ENCODE data around the gene TUT1.
"Not testable (repeated sequence)": the region's sequence is repeated elsewhere in the genome, so short reads cannot be mapped to it uniquely, and the experiment has no call there.

The TUT1 gene

DNA sequence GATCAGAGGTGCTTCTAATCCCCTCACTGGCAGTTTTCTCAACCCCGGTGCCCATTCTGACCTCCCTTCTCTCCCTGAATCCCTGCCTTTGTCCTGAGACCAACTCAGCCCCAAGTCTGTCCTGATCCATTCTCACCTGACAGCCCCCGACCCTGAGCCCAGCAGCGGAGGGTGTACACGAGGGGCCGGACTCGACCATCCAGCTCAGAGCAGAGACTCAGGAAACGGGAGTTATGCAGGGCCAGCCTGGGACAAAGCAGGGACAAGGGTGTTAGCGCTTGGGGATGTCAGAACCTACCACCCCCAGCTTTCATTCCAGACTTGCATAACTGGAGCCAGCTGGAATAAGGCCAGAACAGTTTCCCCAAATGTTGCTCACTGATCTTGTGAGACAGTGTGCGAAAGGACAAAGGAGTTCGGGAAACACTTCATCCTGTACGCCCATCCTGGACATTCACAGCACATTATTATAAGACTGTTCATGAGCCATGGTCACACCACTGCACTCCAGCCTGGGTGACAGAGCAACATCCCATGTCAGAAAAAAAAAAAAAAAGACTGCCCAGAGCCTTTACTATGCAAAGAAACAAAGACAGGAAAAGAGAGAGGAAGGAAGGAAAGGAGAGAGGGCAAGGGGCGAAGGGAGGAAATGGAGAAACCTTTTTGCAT is 14.1 kb downstream of the TUT1 start:
- no peak for FAIRE-seq

DNA sequence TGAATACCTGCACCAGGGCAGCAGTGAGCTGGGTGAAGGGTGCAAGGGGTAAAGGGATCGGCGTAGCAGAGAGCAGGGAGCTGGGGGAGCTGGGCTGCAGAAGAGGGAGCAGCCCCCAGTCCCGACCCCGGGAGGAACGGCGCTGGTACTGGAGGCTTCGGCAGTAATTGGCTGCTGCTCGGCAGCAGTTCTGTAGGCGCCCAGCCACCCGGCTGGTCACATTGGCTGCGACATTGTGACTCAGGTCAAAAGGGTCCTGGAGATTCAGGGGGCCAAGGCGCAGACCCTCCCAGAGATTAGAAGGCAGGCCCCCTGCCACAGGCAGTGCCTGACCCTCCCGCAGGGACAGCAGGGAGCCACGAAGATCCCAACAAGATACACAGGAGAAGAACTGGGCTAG is 15.5 kb downstream of the TUT1 start:
- no peak for FAIRE-seq

DNA sequence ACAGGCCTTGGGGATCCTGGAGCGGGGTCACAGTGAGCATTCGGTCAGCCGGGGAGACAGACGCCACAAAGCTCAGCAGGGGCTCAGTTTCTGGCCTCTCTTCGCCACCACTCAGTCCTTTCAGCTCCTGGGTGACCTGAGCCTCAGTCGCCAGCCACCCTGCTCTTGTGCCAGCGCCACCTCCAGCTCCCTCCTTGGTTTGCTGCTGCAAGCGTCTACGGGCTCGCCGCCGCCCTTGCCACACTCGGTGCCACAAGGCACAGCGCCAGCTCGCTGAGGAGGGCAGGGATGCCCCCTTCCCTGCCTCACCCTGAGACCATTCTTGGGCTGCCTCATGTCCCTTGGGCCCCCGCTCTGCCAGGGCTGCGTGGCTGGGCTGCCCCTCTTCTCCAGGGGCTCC is 16.2 kb downstream of the TUT1 start:
- no peak for FAIRE-seq

DNA sequence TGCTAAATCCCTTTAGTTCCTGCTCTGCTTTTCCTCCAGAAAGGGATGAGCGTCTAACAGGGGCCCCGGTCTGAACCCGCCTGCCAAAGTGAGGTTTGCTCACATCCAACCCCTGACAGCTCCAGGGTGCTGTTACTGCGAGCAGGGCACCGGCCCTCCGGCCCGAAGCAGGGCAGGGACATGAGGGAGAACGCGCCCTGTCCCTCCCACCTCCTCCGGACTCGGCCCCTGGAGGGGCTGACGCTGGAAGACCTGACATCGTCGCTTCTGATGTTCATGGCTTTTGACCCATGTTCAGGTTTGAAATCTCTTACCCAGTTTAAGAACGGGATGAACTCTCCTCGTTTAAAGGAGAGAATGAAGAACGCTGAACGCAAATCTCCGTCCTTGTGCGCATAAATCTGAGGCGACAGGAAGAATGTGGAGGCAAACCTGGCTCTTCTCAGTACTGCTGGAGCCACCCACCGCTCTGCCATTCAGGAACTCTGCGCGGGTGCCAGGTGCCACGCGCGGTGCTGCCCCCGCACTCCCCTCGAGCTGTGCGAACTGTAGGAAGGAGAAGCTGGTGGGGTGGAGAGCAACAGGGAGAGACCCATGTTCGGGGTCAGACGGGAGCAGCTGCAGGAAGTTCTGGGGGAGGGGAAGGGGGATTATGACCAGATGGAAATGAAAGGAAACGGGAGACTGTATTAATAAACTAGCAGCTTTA is 16.8 kb downstream of the TUT1 start:
- FAIRE-seq: no peak

DNA sequence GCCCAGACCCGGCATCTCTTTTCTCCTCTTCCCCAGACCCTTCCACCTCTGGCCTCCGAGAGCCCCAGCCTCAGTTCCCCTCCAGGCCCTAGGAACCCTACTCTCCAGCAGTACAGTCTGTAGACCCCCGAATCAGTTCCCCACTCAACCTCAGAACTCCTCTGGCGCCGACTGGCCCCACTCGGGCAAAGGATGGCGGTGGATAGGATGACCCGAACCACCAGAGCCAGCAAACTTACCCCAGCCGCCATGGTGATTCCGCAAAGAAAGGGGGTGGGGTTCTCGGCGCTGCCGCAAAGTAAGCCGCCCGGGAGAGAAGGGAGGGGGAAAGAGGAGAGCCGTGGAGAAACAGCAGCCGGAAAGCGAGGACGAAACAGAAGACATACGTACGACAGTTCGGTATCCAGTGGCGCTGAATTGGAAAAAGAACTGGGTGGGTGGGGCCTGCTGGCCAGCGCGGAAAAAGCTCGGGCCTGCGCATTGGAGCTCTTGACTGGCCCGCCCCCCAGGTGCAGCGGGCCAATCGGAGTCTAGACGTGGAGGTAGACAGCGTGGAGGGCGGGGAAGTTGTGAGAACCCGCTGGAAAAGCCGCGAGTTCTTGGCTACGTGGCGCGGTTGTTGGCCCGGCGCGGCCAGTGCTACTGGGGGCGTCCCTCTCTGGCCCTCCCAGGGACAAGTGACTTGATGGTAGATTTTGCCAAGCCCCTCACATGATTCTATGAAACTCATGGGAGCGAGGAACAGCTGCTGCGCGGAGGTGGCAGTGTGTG is 17.5 kb downstream of the TUT1 start, which contains the start of gene EEF1G:
Gene EEF1G, minus strand, starts transcription at position 300 of the 771 bp plus-strand sequence. Its CDS starts 49 bp downstream, at position 251.
- peak; percentile 82 for FAIRE-seq

DNA sequence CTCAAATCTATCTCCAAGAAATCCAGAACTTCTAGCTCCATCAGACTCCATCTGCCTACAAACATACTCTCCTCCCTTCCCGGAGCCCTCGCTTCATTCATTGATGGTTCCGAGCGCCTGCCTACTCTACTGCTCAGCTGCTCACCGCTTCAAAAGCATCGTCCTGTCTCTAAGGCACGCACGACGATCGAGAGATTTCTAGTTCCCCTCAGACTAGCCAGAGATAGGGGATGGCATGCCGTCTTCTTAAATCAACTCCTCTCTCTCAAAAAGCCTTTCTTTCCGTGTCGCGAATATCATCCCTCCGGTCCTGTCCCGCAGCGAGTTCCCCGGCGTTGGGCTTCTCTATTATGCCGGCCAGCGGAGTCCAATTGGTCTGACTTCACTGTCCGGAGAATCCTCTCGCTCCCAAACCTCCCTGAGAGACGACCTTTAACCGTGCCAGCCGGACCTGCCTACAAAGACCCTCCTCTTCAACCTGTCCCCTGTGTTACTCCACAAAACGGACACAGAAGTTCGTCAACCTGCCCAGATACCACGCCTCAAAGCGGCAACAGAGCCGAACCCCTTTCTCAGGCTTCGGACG is 18.2 kb downstream of the TUT1 start:
- FAIRE-seq: no peak

DNA sequence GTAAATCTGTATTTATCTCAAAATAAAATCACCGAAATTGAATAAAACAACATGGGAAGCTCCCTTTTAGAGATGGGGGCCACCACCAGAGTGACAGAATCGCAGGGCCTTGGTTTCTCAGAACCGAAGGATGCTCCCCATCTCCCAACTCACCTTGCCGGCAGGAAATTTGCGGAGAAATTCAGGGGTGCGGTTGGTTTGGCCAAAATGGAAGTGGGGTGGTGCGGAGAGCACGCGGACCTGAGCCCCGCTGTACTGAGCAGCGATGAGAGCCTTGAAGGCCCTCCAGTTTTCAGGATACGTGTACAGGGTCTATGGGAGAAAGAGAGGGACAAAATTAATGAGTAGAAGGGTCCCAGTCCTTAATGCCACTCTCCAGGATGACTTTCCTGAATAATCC is 18.9 kb downstream of the TUT1 start:
- no peak for FAIRE-seq

DNA sequence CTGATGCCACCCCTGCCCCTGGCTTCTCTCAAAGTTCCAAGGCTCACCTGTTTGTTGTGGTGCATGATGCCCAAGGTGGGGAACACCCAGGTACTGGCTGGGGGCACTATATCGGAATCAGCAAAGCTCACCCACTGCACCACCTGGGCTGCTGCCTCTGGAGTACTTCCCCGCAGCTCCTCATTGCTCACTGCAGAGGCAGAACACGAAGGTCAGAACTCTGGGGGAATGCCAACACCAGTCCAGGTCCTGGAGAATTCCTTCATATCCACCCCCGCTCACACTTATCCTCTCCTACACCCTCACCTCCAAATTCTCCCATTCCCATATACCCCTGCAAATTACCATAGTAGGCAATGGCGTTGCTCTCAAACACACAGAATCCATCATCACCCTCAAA is 19.8 kb downstream of the TUT1 start:
- not testable (repeated sequence) for FAIRE-seq

DNA sequence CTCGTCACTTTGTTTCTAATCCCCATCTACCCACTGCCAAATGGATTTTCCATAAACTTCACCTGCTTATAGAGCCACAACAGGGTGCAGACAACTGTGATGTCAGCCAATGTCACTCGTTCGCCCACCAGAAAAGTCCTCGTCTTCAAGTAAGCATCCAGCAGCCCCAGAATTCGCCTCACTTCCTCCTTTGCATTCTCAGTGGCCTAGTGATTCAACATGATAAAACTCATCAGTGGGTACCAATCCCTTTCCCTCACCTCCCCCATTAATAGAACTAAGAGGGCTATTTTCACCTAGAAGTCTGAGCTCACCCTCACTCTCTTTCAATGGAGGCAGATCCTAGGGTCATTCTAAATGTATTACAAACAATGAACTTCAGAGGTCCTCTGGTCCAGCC is 20.4 kb downstream of the TUT1 start:
- not testable (repeated sequence) for FAIRE-seq

DNA sequence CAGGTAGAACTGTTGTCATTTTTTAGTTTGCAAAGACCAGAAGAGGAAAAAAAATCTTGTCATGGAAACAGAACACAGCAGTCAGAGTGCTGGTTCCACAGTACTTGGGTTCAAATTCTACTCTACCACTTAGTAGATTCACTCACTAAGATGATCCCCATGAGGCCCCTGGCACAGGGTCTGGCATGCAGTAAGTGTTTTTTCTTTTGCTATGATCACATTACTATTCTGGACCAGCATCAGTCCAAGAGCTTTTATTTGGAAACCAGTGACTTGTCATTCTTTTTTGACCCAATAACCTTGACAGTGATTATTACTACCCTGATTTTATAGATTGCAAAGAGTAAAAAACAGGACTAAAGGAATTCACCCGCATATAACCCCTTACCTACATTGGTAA is 21.7 kb downstream of the TUT1 start:
- no peak for FAIRE-seq

DNA sequence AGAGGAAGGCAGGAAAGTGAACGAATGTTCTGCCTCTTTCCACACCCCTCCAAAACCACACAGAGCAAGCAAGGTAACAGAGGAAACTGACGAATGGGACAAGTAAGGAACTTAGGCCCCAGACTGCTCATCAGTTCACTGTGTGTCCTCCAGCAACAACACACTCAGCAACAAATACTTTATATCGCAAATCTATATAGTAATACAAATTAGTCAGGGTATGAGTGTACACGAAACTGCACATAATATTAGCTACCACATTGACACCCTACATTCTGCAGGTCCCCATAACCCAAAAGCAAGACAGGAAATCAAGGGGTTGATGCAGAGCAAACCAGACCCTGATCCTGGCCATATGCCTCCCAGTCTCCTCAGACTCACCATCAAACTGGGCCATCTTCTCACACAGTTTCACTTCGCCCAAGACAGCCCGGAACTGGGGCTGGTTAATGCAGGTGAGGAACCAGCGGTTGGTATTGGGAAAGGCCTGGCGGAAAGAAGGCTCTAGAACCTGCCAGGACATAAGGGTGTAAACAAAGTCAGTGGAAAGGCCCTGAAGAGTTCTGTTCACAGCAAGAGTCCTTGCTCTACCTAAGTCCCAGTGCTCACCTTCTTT is 24.2 kb downstream of the TUT1 start:
- FAIRE-seq: no peak

DNA sequence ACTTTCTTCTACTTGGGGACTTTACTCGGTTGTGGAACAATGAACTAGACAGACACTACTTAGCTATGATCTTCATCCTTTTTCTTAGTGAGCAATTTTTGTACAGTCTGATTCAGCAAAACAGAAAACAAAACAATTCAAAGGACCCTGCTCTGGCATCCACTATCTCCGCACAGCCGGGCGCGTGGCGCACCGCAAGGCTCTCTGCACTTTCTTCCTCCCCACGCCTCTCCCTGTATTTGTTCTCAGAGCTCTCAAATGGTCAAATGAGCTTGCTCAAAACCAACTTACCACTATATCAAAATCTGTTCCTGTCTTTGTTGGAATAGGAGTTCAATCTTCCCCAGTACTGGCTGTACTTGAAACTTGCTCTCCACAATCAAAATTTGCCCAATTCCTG is 25.1 kb downstream of the TUT1 start:
- no peak for FAIRE-seq

DNA sequence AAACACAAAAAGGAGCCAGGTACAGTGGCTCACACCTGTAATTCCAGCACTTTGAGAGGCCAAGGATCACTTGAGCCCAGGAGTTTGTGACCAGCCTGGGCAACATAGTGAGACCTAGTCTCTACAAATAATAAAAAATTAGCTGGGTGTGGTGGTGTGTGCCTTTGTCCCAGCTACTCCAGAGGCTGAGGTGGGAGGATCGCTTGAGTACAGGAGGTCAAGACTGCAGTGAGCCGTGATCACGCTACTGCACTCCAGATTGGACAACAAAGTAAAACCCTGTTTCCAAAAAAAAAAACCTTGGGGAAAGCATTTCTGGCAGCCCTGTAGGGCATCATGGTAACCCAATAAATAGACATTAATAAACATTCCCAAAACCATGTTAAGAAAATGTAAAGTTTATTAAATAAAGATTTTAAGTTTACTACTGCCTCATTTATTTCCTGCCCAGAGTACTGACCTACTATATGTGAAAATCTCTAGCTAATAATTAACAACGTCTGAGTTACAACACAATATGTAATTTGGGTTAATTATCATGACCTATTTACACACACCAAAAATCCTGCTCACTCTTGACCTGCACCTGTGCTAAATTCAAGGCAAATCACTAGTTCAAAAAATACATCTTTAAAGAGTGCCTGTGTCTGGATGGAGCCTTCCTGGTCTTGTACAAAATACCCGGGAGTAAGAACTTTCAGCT is 26.1 kb downstream of the TUT1 start:
- no peak for FAIRE-seq

DNA sequence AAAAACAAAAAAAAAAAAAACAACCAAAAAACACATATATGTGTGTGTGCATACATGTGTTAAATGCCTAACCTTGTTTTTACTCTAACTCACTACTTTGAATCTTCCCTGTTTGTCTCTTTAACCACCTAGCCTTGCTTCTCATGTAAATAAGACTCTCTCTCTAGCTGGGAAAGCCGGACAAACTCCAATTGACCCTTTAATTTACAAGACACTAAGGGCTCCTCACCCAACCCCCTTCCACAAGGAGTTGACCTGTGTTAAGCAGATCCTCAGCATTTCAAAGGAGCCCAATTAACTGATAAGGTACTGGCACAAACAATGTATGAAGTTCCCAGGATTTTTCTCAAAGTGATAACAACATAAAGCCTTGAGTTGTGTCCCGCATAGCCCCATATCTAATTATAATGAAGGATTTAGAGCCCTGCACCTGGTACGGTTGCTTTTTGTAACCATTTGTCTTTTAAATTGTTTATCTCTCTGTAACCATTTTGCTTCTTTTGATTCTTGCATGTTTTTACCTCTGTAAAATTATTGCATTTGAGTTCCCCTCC is 29.6 kb downstream of the TUT1 start:
- not testable (repeated sequence) for FAIRE-seq

DNA sequence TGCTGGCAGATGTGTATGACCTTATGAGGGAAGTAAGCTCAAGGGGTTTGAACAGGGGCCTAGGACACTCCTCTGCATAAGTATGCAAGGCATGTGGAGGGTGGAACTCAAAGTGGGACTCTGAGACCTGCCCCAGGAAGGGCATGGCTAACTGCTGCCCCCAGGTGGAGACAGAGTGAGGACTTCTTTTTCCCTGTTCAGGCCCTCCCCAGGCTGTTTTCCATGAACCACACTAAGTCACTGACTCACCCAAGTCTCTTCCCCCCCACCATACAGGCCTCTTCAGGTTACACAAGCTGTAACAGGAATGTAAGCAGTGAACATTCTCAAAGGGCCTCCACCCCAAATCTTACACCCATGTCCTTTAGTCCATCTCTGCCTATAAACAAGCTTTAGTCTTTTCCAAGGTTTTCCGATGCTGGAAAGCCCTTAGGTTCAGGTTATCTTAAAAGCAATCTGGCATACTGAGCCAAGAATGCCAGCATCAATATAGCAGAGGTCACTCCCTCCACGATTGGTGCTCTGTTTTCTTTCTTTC is 30.7 kb downstream of the TUT1 start:
- FAIRE-seq: no peak

DNA sequence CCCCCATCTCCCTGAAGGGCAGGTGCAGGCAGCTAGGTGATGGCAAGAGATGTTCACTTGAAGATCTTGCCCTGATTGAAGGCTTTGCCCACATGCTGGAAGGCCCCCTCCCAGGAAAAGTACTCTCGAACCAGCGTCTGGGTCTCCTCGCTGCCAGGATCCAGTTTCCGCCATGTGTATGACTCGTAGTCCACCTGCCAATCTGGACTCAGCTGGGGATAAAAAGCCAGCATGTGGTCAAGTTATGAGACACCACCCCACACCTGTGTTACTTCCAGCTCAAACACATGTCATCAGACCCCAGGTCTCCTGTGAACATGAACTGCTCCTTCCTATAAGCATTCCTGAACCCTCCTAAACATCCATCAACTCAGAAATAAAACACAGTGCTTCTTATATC is 31.7 kb downstream of the TUT1 start:
- not testable (repeated sequence) for FAIRE-seq

DNA sequence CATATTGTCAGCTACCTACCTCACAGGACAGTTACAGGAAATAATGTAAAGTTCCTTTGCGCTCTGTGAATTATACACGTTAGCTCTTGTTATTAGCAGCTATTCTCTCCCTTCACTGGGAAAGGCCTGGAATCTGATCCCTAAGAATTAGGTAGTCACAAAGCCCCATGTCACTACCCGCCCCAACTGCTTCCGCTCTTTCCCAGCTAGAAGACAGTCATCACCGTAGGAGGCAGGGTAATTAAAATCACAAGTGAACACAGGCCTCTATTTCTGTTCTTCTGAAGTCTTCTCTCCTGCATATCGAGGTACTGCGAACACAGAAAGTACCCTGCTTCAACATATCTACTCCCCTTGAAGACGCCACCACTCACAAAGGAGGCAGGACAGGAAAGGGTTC is 32.1 kb downstream of the TUT1 start:
- FAIRE-seq: no peak

DNA sequence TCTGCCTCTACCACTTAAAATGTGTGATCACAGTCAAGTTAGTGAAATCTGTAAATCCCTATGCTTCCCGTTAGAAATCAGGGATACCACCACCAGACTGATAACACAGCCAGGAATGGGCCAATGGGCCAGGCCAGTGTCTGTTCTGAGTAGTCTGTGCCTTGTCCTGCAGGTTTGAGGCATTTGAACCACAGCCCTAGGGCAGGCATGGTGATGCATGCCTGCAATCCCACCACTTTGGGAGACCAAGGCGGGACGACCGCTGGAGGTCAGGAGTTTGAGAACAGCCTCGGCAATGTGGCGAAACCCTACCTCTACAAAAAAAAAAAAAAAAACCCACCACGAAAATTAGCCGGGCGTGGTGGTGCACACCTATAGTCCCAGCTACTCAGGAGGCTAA is 32.7 kb downstream of the TUT1 start:
- FAIRE-seq: no peak

DNA sequence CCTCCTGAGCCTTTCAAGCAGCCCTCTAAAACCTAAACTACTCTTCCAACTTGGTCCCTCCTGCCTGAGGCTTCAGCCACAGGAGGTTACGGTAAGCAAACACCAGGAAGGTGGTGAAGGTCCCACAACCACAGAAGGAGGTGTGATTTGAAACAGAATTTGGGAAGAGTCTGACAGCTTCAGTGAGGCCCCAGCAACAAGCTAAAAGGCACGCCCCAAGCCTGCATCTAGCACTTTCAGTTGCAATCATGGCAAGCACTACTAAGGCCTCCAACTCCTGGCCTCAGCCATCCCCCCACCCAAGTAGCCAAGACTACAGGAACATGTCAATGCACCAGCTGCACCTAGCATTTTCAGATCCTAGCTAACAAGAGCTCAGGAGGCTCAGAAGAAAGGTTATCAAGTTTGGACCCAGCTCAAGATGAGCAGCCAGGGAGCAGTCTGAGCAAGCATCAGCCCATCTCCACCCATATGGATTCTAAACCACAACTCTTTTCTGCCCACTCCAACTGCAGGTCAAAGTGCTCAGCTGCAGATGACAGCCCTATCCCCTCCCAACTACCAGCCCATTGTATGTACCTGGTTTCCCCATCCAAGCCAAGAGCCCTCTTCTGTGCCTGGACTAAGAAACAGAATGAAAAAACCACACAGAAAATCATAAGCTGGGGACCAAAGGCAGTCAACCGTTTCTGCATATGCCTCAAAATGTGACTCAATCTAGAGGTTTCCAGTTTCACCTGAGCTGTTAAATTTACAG is 34.3 kb downstream of the TUT1 start:
- FAIRE-seq: no peak

DNA sequence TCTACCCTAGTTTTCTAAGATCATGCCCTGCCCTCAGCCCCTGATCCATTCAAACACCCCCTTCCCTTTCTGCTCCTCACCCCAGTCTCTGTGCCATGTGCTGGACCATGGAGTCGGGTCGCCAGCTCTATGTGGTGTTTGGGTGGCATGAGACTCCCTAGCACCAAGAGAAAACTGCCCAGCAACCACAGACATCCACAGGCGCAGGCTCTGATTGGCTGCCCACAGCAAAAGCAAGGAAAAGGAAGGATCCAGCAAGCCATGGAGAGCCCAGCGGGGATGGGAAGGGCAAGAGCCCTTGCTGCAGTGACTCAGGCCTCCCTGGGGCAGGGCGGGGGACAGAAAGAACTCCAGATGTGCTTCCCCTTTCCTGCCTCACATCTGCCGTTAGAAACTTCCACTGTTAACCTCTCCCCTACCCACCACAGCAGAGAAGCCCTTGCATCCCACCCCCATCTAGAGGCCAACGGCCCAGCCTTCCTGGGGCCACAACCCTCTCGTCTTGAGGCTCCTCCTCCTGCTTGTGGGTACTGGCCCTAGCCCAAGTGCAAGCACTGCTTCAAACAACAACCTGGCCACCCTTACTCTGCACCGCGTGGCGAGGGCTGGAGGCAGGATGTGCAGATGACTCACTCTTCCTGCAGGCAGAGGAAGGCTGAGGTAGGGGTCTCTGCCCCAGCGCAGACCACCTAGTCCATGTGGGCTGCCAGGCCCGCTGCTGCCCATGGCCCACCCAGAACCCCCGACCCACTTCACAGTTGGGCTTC is 35.0 kb downstream of the TUT1 start:
- FAIRE-seq: peak; percentile 36
